IPS DF 4.7 (cell line): ENCODE data around the gene ADGRL3.

ENCODE experiments used
- DNase-seq: peaks from one replicate; pipeline ENCODE4 v3.0.0-alpha.2; 2013; ENCODE audit warnings: low spot score; ENCODE audit errors: extremely low read depth

The ADGRL3 gene

DNA sequence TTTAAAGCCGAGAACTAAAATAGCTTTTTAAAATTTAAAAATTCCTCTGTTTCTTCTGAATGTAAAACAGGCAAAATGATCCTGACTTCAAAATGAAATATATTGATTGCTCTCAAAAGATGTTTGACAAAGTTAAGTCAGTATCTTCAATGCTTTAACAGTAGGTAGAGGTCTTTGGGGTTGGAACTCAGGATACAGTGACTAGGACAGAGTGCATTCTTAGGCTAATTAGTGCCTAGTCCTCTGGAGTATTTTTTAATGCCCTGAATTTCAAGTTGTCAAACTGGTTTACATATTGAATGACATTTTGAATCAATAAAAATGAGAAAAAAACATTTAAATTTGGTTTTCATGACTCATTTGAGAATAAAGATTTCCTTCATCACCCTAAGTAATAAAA, 877.3 kb downstream of the ADGRL3 start:
- DNase-seq = no peak

DNA sequence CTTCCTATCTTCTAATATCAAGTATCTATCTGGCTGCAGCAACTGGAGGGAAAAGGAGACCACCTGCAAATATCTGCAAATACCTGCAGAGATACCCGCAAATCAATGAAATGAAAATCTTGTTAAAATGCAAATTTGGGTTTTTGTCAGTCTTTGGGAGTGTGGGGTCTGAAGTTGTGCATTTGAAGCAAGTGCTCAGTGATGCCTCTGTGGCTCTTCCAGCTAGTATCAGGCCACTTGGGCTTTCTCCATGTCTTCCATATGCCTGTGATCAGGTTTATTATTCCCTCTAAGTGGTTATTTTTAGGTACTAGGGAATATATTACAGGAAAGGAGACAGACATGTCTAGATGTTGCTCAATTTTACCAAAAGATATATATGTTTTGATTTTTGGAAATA, 880.3 kb downstream of the ADGRL3 start:
- no peak for DNase-seq

DNA sequence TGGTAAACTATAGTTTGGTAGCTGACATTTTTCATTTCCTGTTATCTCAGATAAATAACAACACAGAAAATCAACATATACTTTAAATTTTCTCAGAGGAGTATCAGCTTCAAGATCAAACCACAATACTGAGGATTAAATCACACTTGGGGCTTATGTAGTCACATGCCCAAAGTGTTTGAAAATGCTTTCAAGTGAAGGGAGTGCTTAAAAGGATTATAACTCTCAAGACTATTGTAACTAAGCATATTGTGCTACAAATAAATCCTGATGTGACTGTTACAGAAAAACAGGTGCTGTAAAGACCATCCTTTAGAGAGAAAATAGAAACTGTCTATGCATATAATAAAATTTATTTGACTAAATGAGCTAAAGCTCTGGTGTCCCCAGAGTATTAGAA, 887.6 kb downstream of the ADGRL3 start:
- no peak for DNase-seq

DNA sequence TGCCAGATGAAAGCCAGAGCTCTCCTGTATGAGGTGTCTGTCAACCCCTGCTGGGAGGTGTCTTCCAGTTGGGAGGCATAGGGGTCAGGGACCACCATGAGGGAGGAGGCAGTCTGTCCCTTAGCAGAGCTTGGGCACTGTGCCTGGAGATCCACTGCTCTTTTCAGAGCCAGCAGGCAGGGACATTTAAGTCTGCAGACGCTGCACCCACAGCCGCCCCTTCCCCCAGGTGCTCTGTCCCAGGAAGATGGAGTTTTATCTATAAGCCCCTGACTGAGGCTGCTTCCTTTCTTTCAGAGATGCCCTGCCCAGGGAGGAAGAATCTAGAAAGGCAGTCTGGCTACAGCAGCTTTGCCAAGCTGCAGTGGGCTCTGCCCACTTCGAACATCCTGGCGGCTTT, 893.6 kb downstream of the ADGRL3 start:
- DNase-seq = no peak

DNA sequence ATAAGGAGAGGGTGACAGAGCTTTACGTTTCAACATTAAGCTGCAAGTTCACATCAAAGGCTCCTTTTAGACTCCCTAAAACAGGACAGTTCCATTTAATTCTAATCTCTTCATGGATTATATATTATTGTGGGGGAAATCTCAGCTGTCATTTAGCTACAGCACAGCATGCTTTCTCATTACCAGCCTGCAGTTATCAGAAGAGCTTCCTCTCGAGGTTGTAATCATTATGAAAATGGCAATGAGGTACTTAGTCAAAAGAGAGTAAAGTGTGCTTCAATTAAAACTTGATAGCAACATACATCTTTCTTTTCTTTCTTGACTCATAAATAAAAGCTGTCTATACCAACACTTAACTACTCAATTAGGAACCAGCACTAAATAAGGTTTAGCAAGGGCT, 896.8 kb downstream of the ADGRL3 start:
- no peak for DNase-seq

DNA sequence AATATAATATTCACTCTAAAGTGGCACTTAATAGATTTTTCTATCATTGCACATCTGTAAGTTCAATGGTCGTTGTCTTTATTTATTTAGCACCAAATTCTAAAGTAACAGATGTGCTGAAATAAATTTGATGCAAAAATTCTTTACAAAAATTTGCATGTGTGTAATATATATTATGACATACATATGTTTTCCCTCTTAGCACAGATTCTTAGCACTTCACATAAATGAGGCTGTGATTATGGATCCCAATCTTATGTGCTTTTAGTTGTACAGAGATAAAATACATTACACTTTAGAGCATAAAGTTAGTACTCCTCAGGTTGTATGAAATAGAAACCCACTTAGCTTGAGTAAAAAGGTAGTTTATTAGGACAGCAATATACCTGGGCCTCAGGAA, 915.1 kb downstream of the ADGRL3 start:
- DNase-seq = no peak

DNA sequence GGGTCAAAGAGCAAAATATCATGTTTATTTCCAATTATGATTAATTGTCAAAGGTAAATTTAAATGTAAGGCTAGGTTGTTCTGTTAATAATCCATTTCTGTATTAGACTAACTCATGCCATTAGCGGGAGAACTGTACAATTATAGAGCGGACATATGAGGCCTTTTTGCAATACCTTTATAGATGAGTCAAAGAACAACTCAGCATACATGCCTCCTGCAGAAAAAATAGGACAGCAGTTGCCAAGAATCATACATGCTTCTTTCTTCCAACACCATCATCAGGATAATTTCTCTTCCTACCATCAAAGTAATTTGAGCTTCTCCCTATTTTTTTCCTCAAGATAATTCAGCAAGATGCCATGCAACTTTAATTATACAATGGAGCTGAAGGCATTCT, 917.8 kb downstream of the ADGRL3 start:
- DNase-seq = no peak

DNA sequence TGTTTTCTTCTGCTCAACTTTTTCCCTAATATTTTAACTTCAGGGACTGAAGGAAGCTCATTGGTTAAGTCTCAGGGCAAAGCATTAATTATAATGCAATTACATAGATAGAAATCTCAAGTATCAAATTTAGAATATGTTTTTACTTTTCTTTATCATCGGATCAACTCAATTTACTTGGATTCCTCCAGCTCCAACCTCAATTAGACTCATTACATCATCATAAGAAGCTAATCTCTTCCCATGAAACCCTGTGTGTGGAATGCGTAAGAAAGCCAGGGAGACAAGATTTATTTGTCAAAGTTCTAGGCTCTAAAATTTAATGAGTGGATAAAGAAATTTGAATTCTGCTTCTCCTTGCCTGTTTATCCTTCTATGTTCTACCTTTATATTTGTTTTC, 918.4 kb downstream of the ADGRL3 start:
- no peak for DNase-seq

DNA sequence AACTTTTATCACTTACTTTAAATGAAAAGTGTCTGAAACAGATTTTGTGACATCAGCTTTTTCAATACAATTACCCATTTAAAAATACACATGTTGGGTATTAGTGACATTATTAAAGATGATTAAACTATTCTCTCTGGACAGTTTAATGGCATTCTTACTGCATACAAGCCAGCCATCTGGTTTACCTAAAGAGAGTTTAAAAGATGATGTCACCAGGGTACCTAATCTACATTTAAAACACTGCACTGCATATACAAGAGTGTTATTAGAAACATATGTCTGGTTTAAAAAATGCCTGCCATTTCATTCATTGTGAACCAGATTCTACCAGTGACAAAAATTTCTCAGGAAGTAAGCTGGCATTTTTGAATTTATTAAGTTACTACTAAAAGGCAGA, 919.1 kb downstream of the ADGRL3 start:
- no peak for DNase-seq

DNA sequence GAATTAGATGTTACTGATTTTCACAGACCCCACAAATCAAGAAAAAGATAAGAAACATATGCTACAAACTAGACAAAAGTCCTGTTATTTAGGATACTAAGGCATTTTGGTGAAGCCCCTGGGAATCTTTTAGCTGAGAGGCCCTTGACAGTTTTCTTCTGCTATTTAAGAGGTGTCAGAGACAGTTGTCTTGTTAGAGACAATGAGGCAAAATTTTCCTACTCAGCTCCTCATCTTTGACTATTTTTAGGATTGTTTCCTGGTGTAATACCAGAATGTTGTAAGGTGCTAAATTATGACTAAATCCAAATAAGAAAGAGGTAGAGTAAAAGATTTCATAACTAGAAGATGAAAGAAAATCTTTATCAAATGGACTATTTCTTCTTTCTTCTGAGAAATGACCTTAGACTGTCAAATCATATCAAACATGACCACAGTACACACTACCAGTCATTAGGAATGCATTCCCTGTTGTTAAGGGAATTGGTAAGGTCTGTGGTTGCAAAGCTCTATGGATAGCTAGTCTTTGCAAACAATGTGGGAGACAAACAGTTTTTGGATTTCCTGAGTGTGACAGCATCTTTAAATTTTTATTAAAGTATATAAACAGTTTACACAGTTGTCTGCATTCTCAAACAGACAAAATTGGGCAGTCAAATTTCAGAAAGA, 926.1 kb downstream of the ADGRL3 start:
- DNase-seq = no peak
